PFSK-1 (cell line): Measurements from ENCODE around the gene USP43.

Experiments
- FOXP2 ChIP-seq: optimal IDR thresholded peaks from 2 replicates; pipeline ENCODE3; 2011; ENCODE audit warnings: borderline replicate concordance, control low read depth, inconsistent platforms; ENCODE audit not compliant: insufficient read depth; ENCODE audit errors: extremely low read length, extremely low read depth
- POLR2AphosphoS5 ChIP-seq: IDR thresholded peaks from 2 replicates; pipeline ENCODE4 v1.6.1; 2012; ENCODE audit warnings: low read depth, mild to moderate bottlenecking, control low read depth, low read length, moderate library complexity
- SIN3A ChIP-seq: IDR thresholded peaks from 2 replicates; pipeline ENCODE4 v1.6.1; 2012; ENCODE audit warnings: mild to moderate bottlenecking, low read length, moderate library complexity, borderline replicate concordance; ENCODE audit not compliant: insufficient read depth
- TAF1 ChIP-seq: IDR thresholded peaks from 2 replicates; pipeline ENCODE4 v1.6.1; 2012; ENCODE audit warnings: low read length, control low read depth, borderline replicate concordance; ENCODE audit not compliant: insufficient read depth
- TF ChIP-seq, protein P1 (sequence below), 2 experiments: IDR thresholded peaks; 2 replicates each; pipeline versions ENCODE4 v1.6.1 to v1.8.0; 2011 to 2012; ENCODE audit warnings: low read depth in 2 of 2, low read length in 2 of 2, control low read depth in 1 of 2, inconsistent platforms in 1 of 2, mild to moderate bottlenecking in 1 of 2, moderate library complexity in 1 of 2; ENCODE audit not compliant: insufficient read depth in 1 of 2

The USP43 gene

DNA sequence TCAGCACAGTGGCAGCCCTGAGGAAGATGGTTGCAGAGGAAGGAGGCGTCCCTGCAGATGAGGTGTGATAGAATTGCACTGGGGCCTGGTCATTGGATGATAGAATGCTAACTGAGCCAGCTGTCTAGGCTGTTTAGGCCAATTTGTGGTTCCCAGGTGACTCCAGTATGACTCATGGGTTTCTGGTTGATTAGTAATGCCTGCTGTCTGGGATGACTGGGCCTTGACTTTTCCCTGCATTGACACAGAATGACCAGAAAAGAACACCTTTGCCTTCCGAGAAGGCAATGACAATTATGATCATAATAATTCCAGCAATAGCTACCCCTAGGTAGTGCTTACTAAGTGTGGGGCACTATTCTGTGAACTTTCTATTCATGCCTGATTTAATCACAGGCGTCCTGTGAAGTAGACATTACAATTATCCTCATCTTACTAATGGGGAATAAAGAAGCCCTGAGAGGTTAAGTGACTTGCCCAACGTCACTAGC is 31.5 kb downstream of the USP43 start:
- TF ChIP-seq POLR2AphosphoS5 (no peak), SIN3A (no peak), TAF1 (no peak)
- TF ChIP-seq, protein P1, sequence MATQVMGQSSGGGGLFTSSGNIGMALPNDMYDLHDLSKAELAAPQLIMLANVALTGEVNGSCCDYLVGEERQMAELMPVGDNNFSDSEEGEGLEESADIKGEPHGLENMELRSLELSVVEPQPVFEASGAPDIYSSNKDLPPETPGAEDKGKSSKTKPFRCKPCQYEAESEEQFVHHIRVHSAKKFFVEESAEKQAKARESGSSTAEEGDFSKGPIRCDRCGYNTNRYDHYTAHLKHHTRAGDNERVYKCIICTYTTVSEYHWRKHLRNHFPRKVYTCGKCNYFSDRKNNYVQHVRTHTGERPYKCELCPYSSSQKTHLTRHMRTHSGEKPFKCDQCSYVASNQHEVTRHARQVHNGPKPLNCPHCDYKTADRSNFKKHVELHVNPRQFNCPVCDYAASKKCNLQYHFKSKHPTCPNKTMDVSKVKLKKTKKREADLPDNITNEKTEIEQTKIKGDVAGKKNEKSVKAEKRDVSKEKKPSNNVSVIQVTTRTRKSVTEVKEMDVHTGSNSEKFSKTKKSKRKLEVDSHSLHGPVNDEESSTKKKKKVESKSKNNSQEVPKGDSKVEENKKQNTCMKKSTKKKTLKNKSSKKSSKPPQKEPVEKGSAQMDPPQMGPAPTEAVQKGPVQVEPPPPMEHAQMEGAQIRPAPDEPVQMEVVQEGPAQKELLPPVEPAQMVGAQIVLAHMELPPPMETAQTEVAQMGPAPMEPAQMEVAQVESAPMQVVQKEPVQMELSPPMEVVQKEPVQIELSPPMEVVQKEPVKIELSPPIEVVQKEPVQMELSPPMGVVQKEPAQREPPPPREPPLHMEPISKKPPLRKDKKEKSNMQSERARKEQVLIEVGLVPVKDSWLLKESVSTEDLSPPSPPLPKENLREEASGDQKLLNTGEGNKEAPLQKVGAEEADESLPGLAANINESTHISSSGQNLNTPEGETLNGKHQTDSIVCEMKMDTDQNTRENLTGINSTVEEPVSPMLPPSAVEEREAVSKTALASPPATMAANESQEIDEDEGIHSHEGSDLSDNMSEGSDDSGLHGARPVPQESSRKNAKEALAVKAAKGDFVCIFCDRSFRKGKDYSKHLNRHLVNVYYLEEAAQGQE (IDR thresholded peaks at IDR 0.05; ENCODE audit: insufficient read depth in 1 of 2, low read depth in 2 of 2, low read length in 2 of 2): no peak

DNA sequence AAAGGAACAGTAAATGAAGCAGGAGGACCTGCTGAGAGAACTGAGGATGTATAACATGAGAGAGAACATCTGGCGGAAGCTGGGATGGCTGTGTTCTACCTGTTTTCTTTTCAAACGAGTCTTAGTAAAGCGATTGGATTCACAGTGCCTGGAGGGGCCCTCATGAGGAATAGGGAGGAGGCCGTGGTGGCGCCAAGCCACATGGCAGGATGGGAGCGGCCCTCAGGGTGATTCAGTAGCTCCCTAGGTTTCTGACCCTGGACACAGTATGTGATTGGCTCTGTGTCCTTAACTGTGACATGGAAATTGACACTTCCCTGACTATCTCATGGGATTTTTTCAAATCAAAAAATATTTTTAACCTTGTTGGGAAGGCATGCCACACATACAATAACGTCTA is 32.1 kb downstream of the USP43 start:
- TF ChIP-seq SIN3A (no peak), POLR2AphosphoS5 (no peak), TAF1 (no peak), FOXP2 (no peak)
- TF ChIP-seq, protein P1 (IDR thresholded peaks at IDR 0.05; ENCODE audit: insufficient read depth in 1 of 2, low read depth in 2 of 2, low read length in 2 of 2): no peak

DNA sequence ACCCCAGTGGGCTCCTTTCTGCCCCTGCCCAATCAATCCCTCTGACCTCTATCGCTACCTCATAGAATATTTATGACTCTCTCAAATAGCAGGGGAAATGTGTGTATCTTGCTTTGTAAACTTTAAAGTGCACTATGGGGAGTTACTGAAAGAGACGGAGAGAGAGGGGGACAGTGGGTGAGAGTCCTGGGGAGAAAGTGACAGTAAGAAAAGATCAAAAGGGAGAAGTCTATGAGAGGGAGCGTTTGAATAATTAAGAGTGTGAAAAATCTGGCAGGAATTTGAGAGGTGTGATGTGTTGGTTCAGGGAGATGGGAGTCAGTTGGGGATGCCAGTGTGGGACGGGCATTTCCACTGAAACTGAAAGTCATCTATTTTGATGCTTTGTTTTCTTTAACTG is 32.6 kb downstream of the USP43 start:
- TF ChIP-seq TAF1: no peak

DNA sequence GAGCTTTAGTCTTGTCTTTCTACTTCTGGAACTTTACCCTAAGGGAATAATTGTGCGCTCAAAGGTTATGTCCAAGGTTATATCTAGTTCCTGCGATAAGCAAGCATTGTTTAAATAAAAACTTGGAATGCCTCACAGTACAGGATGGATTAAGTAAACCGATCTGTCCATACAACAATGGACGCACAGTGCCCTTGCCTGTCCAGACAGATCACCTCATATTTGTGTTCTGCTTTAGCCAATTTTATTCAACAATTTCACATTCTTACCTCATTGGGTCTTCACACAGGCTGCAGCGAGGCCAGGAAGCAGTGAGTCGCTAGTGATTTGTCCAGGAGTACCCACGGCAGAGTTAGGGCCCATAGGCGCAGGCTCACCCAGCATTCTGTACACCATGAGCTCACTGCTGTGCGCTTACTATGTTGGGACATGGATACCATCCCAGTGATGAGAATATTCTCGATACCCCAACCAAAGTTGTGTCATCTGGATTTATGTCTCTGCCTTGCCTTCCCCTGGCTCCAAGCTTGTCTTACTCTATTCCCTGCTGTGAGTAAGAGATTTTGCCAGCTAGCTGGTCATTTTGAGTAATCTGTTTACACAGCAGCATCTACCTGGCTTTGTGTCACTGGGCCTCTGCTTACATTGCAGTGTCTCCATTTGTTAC is 39.8 kb downstream of the USP43 start:
- TF ChIP-seq POLR2AphosphoS5: no peak
- TF ChIP-seq, protein P1 (IDR thresholded peaks at IDR 0.05; ENCODE audit: insufficient read depth in 1 of 2, low read depth in 2 of 2, low read length in 2 of 2): no peak

DNA sequence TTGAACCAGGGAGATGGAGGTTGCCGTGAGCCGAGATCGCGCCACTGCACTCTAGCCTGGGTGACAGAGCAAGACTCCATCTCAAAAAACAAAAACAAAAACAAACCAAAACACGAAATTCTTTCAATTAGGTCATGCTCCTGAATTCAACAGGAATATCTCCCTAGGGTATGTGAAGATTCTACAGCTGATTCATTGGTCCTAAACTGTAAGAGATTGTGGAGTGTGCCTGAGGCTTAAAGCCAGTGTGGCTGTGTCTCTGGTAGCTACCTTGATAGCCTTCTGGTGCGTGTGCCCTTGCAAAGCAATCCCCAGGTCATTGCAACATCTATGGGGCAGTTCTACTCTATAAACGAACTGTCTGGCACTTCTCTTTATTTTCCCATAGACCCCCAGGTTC is 48.4 kb downstream of the USP43 start:
- TF ChIP-seq SIN3A (no peak), TAF1 (no peak), POLR2AphosphoS5 (no peak), FOXP2 (no peak)
- TF ChIP-seq, protein P1 (IDR thresholded peaks at IDR 0.05; ENCODE audit: insufficient read depth in 1 of 2, low read depth in 2 of 2, low read length in 2 of 2): no peak
